ENCODE measurements around the gene TRIO. TPM values are rescaled to one million over a fixed set of nuclear protein-coding genes. Genes with fewer than 3 reads are reported as not detected.

Gene TRIO
- total RNA-seq, 1 donor from 2014 or later, result 71.6 TPM

GRCh38 chr5:14250748-14251701 is 107.9 kb downstream of the TRIO start:
- FAIRE-seq (no peak), DNase-seq (ENCODE audit: low read depth) (no peak)
- Histone ChIP-seq H3K36me3 (ENCODE audit: control insufficient read depth, insufficient read depth, low read length) (peaks cover 2% of the 10 kb centered on the region), H3K27me3 (ENCODE audit: control insufficient read depth, insufficient read depth, low read length) (no peaks in the 10 kb centered on the region), H3K4me3 (ENCODE audit: low read depth, low read length) (no peak overlapping the region)
- no peak for TF ChIP-seq CTCF (IDR thresholded peaks at IDR 0.05; ENCODE audit: insufficient read depth, low read length, severe bottlenecking)

- Histone ChIP-seq H3K36me3 (ENCODE audit: control insufficient read depth, insufficient read depth, low read length) (peaks cover 2% of the 10 kb centered on the region), H3K4me3 (ENCODE audit: low read depth, low read length) (no peak overlapping the region), H3K27me3 (ENCODE audit: control insufficient read depth, insufficient read depth, low read length) (no peaks in the 10 kb centered on the region)
- TF ChIP-seq CTCF (IDR thresholded peaks at IDR 0.05; ENCODE audit: insufficient read depth, low read length, severe bottlenecking), result no peak
- DNase-seq (ENCODE audit: low read depth), result no peak
- FAIRE-seq, result no peak
Observed at GRCh38 chr5:14251733-14252132, 108.6 kb downstream of the TRIO start.

- no peak for FAIRE-seq
Observed at GRCh38 chr5:14252793-14253192, 109.7 kb downstream of the TRIO start.

GRCh38 chr5:14254686-14255085 is 111.5 kb downstream of the TRIO start:
- TF ChIP-seq CTCF (IDR thresholded peaks at IDR 0.05; ENCODE audit: insufficient read depth, low read length, severe bottlenecking), result no peak
- FAIRE-seq, result no peak

More at GRCh38 chr5:14252793-14253192, 109.7 kb downstream of the TRIO start:
- Histone ChIP-seq H3K36me3 (ENCODE audit: control insufficient read depth, insufficient read depth, low read length) (peaks cover 2% of the 10 kb centered on the region), H3K4me3 (ENCODE audit: low read depth, low read length) (no peak overlapping the region), H3K27me3 (ENCODE audit: control insufficient read depth, insufficient read depth, low read length) (no peaks in the 10 kb centered on the region)
- no peak for DNase-seq (ENCODE audit: low read depth)
- TF ChIP-seq CTCF (IDR thresholded peaks at IDR 0.05; ENCODE audit: insufficient read depth, low read length, severe bottlenecking), result no peak

GRCh38 chr5:14256026-14256690 is 113.0 kb downstream of the TRIO start:
- peaks cover 2% of the 10 kb centered on the region for H3K36me3 ChIP-seq (ENCODE audit: control insufficient read depth, insufficient read depth, low read length)
- no peak for FAIRE-seq
- no peaks in the 10 kb centered on the region for H3K27me3 ChIP-seq (ENCODE audit: control insufficient read depth, insufficient read depth, low read length)
- DNase-seq (ENCODE audit: low read depth), result no peak
- TF ChIP-seq CTCF (IDR thresholded peaks at IDR 0.05; ENCODE audit: insufficient read depth, low read length, severe bottlenecking), result no peak
- no peak overlapping the region for H3K4me3 ChIP-seq (ENCODE audit: low read depth, low read length)

More at GRCh38 chr5:14254686-14255085, 111.5 kb downstream of the TRIO start:
- Histone ChIP-seq H3K27me3 (ENCODE audit: control insufficient read depth, insufficient read depth, low read length) (no peaks in the 10 kb centered on the region), H3K4me3 (ENCODE audit: low read depth, low read length) (no peak overlapping the region), H3K36me3 (ENCODE audit: control insufficient read depth, insufficient read depth, low read length) (peaks cover 2% of the 10 kb centered on the region)
- DNase-seq (ENCODE audit: low read depth), result no peak
